ENCODE results near the gene PON3.

DNA sequence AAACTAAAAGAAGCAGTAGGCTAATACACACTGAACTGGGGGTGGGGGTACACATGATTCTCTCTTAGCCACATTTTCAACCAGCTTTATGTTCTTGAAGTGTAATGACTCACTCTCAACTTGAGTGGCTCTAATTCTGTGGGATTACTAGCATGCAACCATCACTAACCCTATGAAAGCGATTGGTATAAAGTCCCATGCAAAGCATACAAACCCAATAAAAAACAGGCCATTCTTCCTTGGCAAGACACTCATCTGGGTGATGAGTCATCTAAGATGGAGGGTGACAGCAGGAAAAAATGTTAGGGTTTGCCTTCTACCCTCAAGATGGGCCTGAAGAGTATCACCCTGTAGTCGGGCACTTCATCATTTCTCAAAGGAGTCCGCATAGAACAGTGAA lies 14.9 kb upstream of the PON3 start:
- TF ChIP-seq, protein P1, sequence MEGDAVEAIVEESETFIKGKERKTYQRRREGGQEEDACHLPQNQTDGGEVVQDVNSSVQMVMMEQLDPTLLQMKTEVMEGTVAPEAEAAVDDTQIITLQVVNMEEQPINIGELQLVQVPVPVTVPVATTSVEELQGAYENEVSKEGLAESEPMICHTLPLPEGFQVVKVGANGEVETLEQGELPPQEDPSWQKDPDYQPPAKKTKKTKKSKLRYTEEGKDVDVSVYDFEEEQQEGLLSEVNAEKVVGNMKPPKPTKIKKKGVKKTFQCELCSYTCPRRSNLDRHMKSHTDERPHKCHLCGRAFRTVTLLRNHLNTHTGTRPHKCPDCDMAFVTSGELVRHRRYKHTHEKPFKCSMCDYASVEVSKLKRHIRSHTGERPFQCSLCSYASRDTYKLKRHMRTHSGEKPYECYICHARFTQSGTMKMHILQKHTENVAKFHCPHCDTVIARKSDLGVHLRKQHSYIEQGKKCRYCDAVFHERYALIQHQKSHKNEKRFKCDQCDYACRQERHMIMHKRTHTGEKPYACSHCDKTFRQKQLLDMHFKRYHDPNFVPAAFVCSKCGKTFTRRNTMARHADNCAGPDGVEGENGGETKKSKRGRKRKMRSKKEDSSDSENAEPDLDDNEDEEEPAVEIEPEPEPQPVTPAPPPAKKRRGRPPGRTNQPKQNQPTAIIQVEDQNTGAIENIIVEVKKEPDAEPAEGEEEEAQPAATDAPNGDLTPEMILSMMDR (IDR thresholded peaks at IDR 0.05): no peak
- no peak for TF ChIP-seq POLR2A (IDR thresholded peaks at IDR 0.05)

All from uterus (tissue), 2 donors.